ENCODE measurements around the gene CPB2.

Gene CPB2

GRCh38 chr13:46043647-46044046 lies 61.2 kb downstream of the CPB2 start:
- no peak for DNase-seq

GRCh38 chr13:46041419-46041839 lies 63.4 kb downstream of the CPB2 start:
- no peak for DNase-seq

GRCh38 chr13:46040763-46041162 lies 64.1 kb downstream of the CPB2 start:
- DNase-seq = no peak

- DNase-seq = no peak
Measured at GRCh38 chr13:46039411-46040182, 65.2 kb downstream of the CPB2 start.

- DNase-seq = no peak
Measured at GRCh38 chr13:46038296-46038695, 66.5 kb downstream of the CPB2 start.

GRCh38 chr13:46035066-46035465 lies 69.8 kb downstream of the CPB2 start:
- peak; percentile 14 for DNase-seq

GRCh38 chr13:46032341-46032740 lies 72.5 kb downstream of the CPB2 start:
- DNase-seq = no peak

- DNase-seq = no peak
Measured at GRCh38 chr13:46031581-46032263, 73.1 kb downstream of the CPB2 start.

GRCh38 chr13:46025157-46025556 lies 79.7 kb downstream of the CPB2 start:
- no peak for DNase-seq

- no peak for DNase-seq
Measured at GRCh38 chr13:46022481-46022880, 82.4 kb downstream of the CPB2 start.

GRCh38 chr13:46016216-46016615 lies 88.6 kb downstream of the CPB2 start:
- DNase-seq = no peak

- no peak for DNase-seq
Measured at GRCh38 chr13:46015366-46015765, 89.5 kb downstream of the CPB2 start.

GRCh38 chr13:46012404-46012803 lies 92.4 kb downstream of the CPB2 start:
- DNase-seq = no peak

- DNase-seq = no peak
Measured at GRCh38 chr13:46010148-46010547, 94.7 kb downstream of the CPB2 start.

- no peak for DNase-seq
Measured at GRCh38 chr13:46008631-46009030, 96.2 kb downstream of the CPB2 start.

GRCh38 chr13:46006688-46007452 lies 98.0 kb downstream of the CPB2 start:
- no peak for DNase-seq

- no peak for DNase-seq
Measured at GRCh38 chr13:46004491-46004890, 100.3 kb downstream of the CPB2 start.

All from NCI-H2227 treated with DMSO at 0.1 percent for 48 hours (cell line).